ENCODE measurements around the gene GAS2L2. TPM values are rescaled to one million over a fixed set of nuclear protein-coding genes. Genes with fewer than 3 reads are reported as not detected.
"Not testable (repeated sequence)": the region's sequence is repeated elsewhere in the genome, so short reads cannot be mapped to it uniquely, and the experiment has no call there.

The GAS2L2 gene
- total RNA-seq, 4 donors from 2014 or later: not detected

DNA sequence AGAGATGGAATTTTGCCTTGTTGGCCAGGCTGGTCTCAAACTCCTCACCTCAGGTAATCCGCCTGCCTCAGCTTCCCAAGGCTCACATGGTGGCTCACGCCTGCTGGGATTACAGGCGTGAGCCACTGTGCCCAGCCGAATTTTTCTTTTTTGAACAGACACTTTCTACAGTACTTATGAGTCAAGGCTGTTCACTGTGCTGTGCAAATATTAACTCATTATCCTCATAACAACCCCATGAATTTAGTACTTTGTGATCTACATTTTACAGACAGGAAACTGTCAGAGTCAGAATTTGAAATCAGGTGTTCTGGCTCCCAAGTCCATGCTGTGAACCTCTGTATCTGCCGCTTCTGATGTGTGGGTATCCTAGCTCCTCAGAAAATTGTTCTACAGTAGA, 47.3 kb downstream of the GAS2L2 start:
- Histone ChIP-seq H3K9me3 (no peaks in the 10 kb centered on the region), H3K4me3 (no peak overlapping the region), H3K36me3 (peaks cover 0 to 11% (median 0%) of the 10 kb centered on the region in 3 donors), H3K27me3 (no peaks in the 10 kb centered on the region), H3K27ac (no peak overlapping the region), H3K4me1 (no peaks in the 10 kb centered on the region)
- no peak for DNase-seq
- TF ChIP-seq POLR2A (IDR thresholded peaks at IDR 0.05): no peak
- TF ChIP-seq, protein P1, sequence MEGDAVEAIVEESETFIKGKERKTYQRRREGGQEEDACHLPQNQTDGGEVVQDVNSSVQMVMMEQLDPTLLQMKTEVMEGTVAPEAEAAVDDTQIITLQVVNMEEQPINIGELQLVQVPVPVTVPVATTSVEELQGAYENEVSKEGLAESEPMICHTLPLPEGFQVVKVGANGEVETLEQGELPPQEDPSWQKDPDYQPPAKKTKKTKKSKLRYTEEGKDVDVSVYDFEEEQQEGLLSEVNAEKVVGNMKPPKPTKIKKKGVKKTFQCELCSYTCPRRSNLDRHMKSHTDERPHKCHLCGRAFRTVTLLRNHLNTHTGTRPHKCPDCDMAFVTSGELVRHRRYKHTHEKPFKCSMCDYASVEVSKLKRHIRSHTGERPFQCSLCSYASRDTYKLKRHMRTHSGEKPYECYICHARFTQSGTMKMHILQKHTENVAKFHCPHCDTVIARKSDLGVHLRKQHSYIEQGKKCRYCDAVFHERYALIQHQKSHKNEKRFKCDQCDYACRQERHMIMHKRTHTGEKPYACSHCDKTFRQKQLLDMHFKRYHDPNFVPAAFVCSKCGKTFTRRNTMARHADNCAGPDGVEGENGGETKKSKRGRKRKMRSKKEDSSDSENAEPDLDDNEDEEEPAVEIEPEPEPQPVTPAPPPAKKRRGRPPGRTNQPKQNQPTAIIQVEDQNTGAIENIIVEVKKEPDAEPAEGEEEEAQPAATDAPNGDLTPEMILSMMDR (IDR thresholded peaks at IDR 0.05): no peak

DNA sequence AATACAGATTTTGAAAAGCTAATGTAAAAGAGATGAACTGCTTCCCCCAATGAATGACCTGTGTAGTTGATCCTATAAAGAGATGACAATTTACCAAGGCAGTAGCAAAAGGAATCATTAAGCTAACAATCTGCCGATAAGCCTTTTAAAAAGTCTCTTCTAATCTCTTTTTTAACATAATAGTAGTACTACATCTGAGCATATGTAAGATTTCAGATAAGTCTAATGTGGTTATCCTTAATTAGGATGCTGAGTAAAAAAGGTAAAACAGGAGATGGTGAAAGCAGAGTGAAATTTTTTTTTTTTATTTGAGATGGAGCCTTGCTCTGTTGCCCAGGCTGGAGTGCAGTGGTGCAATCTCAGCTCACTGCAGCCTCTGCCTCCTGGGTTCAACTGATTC, 47.8 kb downstream of the GAS2L2 start:
- Histone ChIP-seq H3K9me3 (no peaks in the 10 kb centered on the region), H3K27ac (no peak overlapping the region), H3K27me3 (no peaks in the 10 kb centered on the region), H3K36me3 (peaks cover 0 to 6% (median 0%) of the 10 kb centered on the region in 3 donors), H3K4me1 (no peaks in the 10 kb centered on the region), H3K4me3 (no peak overlapping the region)
- TF ChIP-seq POLR2A (IDR thresholded peaks at IDR 0.05): no peak
- TF ChIP-seq, protein P1 (IDR thresholded peaks at IDR 0.05): no peak
- DNase-seq: no peak

DNA sequence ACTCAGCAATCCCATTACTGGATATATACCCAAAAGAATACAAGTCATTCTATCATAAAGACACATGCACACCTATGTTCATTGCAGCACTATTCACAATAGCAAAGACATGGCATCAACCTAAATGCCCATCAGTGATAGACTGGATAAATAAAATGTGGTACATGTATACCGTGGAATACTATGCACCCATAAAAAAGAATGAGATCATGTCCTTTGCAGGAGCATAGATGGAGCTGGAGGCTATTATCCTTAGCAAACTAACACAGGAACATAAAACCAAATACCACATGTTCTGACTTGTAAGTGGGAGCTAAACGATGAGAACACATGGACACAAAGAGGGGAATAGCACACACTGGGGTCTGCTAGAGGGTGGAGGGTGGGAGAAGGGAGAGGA, 49.7 kb downstream of the GAS2L2 start:
- not testable (repeated sequence) for DNase-seq, H3K27ac ChIP-seq, H3K4me1 ChIP-seq, H3K27me3 ChIP-seq, H3K36me3 ChIP-seq, H3K4me3 ChIP-seq, H3K9me3 ChIP-seq

DNA sequence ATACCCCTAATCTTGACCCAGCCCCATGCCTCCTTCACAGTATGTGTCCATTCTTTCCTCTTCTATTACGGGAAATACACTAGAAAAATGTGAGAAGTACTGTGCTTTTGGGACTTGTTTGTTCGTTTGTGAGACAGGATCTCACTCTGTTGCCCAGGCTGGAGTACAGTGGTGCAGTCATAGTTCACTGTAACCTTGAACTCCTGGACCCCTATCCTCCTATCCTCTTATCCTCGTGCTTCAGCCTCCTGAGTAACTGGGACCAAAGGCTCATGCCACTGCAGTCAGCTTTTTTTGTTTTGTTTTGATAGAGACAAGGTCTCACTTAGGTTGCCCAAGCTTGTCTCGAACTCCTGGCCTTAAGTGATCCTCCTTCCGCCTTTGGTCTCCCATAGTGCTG, 51.5 kb downstream of the GAS2L2 start:
- H3K27me3 ChIP-seq: no peaks in the 10 kb centered on the region
- DNase-seq: no peak
- no peaks in the 10 kb centered on the region for H3K9me3 ChIP-seq
- H3K36me3 ChIP-seq: peaks cover 0 to 6% (median 0%) of the 10 kb centered on the region in 3 donors
- no peak overlapping the region for H3K27ac ChIP-seq
- H3K4me3 ChIP-seq: no peak overlapping the region
- TF ChIP-seq, protein P1 (IDR thresholded peaks at IDR 0.05): no peak
- TF ChIP-seq POLR2A (IDR thresholded peaks at IDR 0.05): no peak
- no peaks in the 10 kb centered on the region for H3K4me1 ChIP-seq

DNA sequence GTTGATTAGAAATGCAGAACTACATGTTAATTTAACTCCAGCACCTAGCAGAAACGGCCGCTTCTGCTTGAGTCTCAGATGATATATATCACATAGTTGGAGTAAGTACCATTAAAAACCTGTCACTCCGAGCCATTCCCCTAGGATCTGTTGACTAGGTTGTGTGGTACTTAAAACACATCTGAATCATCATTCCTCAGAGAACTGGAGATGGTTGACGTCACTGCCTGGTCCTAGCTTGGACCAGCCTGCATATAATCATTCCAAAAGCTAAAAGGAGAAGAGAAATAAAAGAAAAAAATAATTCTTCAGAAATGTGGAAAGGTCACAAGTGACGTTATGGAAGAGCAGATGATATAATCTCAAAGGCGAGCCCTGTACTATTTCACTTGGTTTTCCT, 52.9 kb downstream of the GAS2L2 start:
- Histone ChIP-seq H3K36me3 (peaks cover 0 to 20% (median 0%) of the 10 kb centered on the region in 3 donors), H3K27me3 (no peaks in the 10 kb centered on the region), H3K4me3 (no peak overlapping the region), H3K9me3 (no peaks in the 10 kb centered on the region), H3K27ac (no peak overlapping the region), H3K4me1 (no peaks in the 10 kb centered on the region)
- no peak for TF ChIP-seq POLR2A (IDR thresholded peaks at IDR 0.05)
- TF ChIP-seq, protein P1 (IDR thresholded peaks at IDR 0.05): no peak
- no peak for DNase-seq

DNA sequence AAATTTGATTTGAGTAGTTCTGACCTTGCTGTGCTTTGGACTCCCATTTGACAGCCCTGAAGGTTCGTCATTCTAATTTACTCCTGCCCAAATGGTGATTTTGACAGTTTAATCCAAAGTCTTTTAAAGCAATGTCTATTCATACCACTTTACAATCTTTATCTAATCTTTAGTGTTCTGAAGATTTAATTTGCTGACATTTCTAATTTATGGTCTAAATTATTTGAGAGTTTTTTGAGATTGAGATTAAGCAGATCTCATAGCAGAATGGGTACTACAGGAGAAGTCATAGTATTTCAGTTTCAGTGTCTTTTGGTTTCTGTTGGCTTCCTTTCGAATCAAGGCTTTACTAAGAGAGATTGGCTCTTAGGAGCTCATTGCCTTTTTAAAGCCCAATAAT, 54.2 kb downstream of the GAS2L2 start:
- H3K9me3 ChIP-seq: no peaks in the 10 kb centered on the region
- peaks cover 0 to 27% (median 0%) of the 10 kb centered on the region in 3 donors for H3K36me3 ChIP-seq
- no peaks in the 10 kb centered on the region for H3K4me1 ChIP-seq
- no peak for DNase-seq
- no peaks in the 10 kb centered on the region for H3K27me3 ChIP-seq
- no peak overlapping the region for H3K4me3 ChIP-seq
- H3K27ac ChIP-seq: no peak overlapping the region
- TF ChIP-seq, protein P1 (IDR thresholded peaks at IDR 0.05): no peak
- no peak for TF ChIP-seq POLR2A (IDR thresholded peaks at IDR 0.05)
